Choroid plexus epithelial cell (primary cell): ENCODE measurements around the gene SYTL5.

Source experiments
- DNase-seq: peaks from one replicate; pipeline ENCODE4 v3.0.0-alpha.2; 2010; ENCODE audit warnings: low read depth
- H3K4me3 ChIP-seq: 2 replicates; pipeline ENCODE4 v1.5.1; 2011; ENCODE audit warnings: low read depth, mild to moderate bottlenecking, control low read depth, low read length, moderate library complexity
- TF ChIP-seq, protein P1 (sequence below): conservative IDR thresholded peaks from 2 replicates; pipeline ENCODE4 v1.5.1; 2011; ENCODE audit warnings: low read depth, mild to moderate bottlenecking, control low read depth, inconsistent platforms, low read length, moderate library complexity

The SYTL5 gene

DNA sequence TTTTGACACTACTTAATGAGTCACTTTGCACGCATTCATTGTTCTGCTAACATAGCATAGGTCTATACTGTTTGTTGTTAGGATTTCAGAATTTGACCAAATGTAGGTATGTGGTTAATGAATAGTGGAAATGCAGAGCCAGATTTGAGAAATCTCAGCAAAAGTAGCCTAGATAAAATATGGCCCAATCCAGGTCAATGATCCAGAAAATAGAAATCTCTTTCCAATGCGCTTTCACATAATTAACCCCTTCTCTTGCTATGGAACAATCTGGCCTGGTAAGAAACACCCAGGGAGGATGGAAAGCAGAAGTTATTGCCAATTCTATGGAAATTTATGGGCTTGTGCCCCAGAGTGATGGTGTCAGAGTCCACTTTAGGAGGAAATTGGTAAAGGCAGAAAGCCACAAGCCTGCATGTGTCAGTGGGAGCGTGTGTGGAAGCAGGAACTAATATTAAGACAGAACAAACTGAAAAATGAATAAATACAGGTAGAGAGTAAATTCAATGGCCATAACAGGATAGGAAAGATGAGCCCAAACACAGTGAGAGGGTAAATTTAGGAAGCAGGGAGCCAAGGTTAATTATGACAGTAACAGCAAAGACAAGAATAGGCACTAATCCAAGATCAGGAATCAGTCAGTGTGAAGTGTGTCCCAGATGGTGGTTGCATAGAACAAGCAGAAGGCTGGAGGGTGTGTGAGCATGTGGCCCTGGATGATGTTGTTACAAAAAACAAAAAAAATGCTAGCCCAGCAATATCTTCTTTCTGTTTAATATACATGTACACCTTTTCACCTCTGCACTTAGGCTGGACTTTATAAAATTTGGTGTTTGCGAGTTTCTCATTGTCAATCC lies 102.9 kb downstream of the SYTL5 start:
- no peak overlapping the region for H3K4me3 ChIP-seq
- no peak for DNase-seq
- TF ChIP-seq, protein P1, sequence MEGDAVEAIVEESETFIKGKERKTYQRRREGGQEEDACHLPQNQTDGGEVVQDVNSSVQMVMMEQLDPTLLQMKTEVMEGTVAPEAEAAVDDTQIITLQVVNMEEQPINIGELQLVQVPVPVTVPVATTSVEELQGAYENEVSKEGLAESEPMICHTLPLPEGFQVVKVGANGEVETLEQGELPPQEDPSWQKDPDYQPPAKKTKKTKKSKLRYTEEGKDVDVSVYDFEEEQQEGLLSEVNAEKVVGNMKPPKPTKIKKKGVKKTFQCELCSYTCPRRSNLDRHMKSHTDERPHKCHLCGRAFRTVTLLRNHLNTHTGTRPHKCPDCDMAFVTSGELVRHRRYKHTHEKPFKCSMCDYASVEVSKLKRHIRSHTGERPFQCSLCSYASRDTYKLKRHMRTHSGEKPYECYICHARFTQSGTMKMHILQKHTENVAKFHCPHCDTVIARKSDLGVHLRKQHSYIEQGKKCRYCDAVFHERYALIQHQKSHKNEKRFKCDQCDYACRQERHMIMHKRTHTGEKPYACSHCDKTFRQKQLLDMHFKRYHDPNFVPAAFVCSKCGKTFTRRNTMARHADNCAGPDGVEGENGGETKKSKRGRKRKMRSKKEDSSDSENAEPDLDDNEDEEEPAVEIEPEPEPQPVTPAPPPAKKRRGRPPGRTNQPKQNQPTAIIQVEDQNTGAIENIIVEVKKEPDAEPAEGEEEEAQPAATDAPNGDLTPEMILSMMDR: no peak

DNA sequence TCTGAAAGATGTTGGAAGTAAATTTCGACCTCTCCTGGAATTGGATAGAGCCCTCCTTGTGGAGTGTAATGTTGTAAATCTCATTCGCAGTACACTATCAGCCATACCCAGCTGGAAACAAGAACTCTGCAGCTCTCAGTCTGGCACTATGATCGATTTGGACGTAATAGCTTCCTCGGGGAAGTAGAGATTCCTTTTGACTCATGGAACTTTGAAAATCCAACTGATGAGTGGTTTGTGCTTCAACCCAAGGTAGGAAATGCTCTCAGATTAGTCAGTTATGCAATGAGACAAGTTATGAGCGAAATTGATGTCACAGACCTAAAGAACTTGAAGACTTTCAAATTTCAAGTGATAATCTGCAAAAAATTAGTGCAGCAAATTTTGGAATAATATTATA lies 103.9 kb downstream of the SYTL5 start:
- no peak overlapping the region for H3K4me3 ChIP-seq
- peak; percentile 16 for DNase-seq
- TF ChIP-seq, protein P1: no peak

DNA sequence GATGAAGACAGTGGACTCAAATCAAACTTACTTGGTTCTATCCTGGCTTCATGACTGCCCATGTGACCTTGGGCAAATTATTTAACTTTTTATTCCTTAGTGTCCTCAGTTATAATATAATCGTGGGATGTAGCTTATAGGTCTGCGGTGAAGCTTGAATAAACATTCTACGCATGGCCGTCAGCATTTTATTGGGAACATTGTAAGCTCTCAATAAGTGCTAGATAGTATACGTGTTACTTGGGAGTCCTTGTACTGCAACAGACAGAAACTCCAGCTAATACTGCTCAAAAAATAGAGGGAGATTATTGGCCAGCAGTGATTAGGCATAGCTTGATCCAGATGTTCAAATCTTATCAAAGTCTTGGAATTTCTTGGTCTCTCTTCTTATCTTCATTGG lies 104.8 kb downstream of the SYTL5 start:
- TF ChIP-seq, protein P1: no peak
- no peak for DNase-seq
- no peak overlapping the region for H3K4me3 ChIP-seq

DNA sequence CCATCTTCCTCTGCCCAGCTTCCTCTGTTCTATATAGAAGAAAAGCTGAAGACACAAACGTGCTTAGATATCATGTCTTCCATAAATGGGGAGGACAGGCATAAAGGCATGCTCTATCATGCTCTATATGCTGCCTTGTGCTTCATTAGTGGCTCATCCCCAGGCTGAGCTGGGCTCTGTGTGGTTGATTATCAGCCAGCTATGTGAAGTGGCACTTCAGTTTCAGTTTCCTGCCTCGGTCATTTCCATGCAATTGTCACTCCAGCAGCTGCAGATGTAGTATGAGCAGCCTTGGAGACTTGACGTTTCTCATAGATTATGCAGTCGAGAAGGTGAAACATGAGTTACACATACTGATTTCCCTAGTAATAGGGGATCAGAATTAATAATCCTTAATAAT lies 106.2 kb downstream of the SYTL5 start:
- TF ChIP-seq, protein P1: no peak
- H3K4me3 ChIP-seq: no peak overlapping the region
- no peak for DNase-seq

DNA sequence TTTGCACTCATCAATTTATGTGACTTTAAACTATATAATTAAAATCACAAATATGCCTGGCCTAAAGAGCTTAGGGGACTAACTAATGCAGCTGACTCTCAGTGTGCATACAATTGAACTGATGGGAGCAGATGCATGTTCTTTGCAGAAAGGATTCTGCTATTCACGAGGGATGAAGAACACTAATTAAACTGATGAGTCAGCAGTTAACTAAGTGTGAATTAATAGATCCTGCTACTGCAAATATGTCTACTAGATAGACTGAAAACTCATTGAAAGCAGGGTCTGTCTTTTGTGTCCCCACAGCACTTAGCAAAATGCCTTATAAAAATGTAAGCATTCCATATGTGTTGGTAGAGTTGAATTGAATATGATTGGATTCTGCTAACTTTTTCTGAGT lies 110.4 kb downstream of the SYTL5 start:
- DNase-seq: no peak
- TF ChIP-seq, protein P1: no peak
- H3K4me3 ChIP-seq: no peak overlapping the region

DNA sequence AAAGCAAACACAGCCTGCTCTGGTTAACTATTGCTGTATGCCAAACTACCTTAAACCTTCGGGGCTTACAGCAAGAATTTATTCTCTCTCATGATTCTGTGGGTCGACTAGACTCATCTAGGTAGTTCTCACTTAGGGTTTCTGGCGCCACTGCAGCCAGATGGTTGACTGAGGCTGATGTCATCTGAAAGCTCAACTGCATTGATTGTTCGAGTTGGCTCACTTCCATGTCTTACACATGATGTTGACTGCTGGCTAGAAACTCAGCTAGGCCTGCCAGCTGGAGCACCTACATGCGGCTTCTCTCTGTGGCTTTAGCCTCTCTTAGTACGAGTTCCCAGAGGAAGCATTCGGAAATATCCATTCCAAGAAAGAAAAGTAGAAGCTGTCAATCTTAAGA lies 111.1 kb downstream of the SYTL5 start:
- TF ChIP-seq, protein P1: no peak
- no peak overlapping the region for H3K4me3 ChIP-seq
- DNase-seq: peak; percentile 11

DNA sequence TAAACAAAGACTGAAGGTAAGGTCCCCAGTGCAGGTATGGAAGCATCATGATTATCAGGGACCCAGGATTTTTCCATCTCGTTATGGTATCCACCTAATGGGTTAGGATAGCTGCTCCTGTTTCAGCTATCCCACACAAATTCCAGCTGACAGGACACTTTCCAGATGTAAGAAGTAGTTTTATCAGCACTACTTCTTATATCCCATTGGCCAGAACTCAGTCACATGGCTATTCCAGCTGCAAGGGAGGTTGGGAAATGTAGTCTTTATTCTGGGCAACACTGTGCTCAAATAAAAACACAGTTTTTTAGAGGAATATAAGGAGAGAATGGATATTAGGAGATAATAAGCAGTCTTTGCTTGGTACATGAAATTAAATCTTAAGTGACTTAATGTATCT lies 117.6 kb downstream of the SYTL5 start:
- H3K4me3 ChIP-seq: no peak overlapping the region
- DNase-seq: no peak
- TF ChIP-seq, protein P1: no peak
